A172 (cell line): ENCODE data around the gene NT5M. TPM values are rescaled to one million over a fixed set of nuclear protein-coding genes. Genes with fewer than 3 reads are reported as not detected.
"Not testable (repeated sequence)": the region's sequence is repeated elsewhere in the genome, so short reads cannot be mapped to it uniquely, and the experiment has no call there.

Experiments
- DNase-seq: peaks from one replicate; pipeline ENCODE4 v3.0.0-alpha.2; 2015; ENCODE audit warnings: low spot score
- total RNA-seq: library from RNA; depleted of rRNA; stranded (reverse); fragments of >200 nt; shearing (Covaris generic); gene quantifications from 2 replicates; pipeline ENCODE4 v1.2.3, GENCODE V29; 2014

Gene NT5M
- total RNA-seq, 1 experiment from 2014 or later: 12.7 TPM

GRCh38 chr17:17301659-17302058, 1.5 kb upstream of the NT5M start:
- not testable (repeated sequence) for DNase-seq

- DNase-seq: no peak
Observed at GRCh38 chr17:17303847-17304490, 796 bp downstream of the NT5M start.

GRCh38 chr17:17304521-17304985, 1.4 kb downstream of the NT5M start:
- DNase-seq: no peak

- no peak for DNase-seq
Observed at GRCh38 chr17:17305281-17305801, 2.2 kb downstream of the NT5M start.

- no peak for DNase-seq
Observed at GRCh38 chr17:17309356-17309755, 6.2 kb downstream of the NT5M start.

- no peak for DNase-seq
Observed at GRCh38 chr17:17313350-17313991, 10.3 kb downstream of the NT5M start.

GRCh38 chr17:17314501-17315071, 11.4 kb downstream of the NT5M start:
- DNase-seq: no peak

GRCh38 chr17:17315142-17315821, 12.1 kb downstream of the NT5M start:
- no peak for DNase-seq

- DNase-seq: no peak
Observed at GRCh38 chr17:17320188-17320910, 17.2 kb downstream of the NT5M start.

GRCh38 chr17:17320911-17321220, 17.7 kb downstream of the NT5M start:
- no peak for DNase-seq

- DNase-seq: no peak
Observed at GRCh38 chr17:17321356-17322025, 18.3 kb downstream of the NT5M start.

GRCh38 chr17:17322516-17323510, 19.6 kb downstream of the NT5M start:
- DNase-seq: no peak

GRCh38 chr17:17324616-17325015, 21.4 kb downstream of the NT5M start:
- DNase-seq: no peak

- no peak for DNase-seq
Observed at GRCh38 chr17:17325228-17325627, 22.1 kb downstream of the NT5M start.

GRCh38 chr17:17325816-17326215, 22.6 kb downstream of the NT5M start:
- no peak for DNase-seq

- no peak for DNase-seq
Observed at GRCh38 chr17:17326275-17326875, 23.2 kb downstream of the NT5M start.

- DNase-seq: no peak
Observed at GRCh38 chr17:17328251-17328650, 25.1 kb downstream of the NT5M start.

- DNase-seq: no peak
Observed at GRCh38 chr17:17341452-17341851, 38.3 kb downstream of the NT5M start.

- DNase-seq: no peak
Observed at GRCh38 chr17:17342242-17342945, 39.2 kb downstream of the NT5M start.
